H1 (cell line): ENCODE measurements around the gene IQCE. TPM values are rescaled to one million over a fixed set of nuclear protein-coding genes. Genes with fewer than 3 reads are reported as not detected.

Experiments used
- CTCF ChIA-PET: fragments of 300-600 bp; sonication (Branson Sonifier 250); formaldehyde crosslinking; loops from one replicate; lab custom pipeline; 2021; ENCODE audit not compliant: partially characterized antibody; lab: Charles Lee
- POLR2A ChIA-PET: fragments of 300-600 bp; sonication (Branson Sonifier 250); formaldehyde crosslinking; loops from one replicate; lab custom pipeline; 2021; ENCODE audit warnings: inconsistent platforms; ENCODE audit not compliant: partially characterized antibody; lab: Charles Lee
- DNase-seq, 2 experiments: peaks; one replicate each; pipeline versions ENCODE4 v3.0.0 to v3.0.0-alpha.2; 2010 to 2022; ENCODE audit warnings: low spot score in 2 of 2, low read depth in 1 of 2, mixed read lengths in 1 of 2
- FAIRE-seq: peaks from 2 replicates; lab custom pipeline; 2011; peaks lifted over from hg19 to GRCh38; lab: Jason Lieb, UNC
- H2AFZ ChIP-seq: 2 replicates; pipeline ENCODE4 v1.8.1; 2012; ENCODE audit warnings: low read length, inconsistent platforms
- H2AK5ac ChIP-seq: 2 replicates; pipeline ENCODE4 v1.6.1; 2013; ENCODE audit warnings: low read depth, low read length
- H2BK120ac ChIP-seq: replicated peaks from 2 replicates; pipeline ENCODE3; 2013; ENCODE audit warnings: low read depth, low read length, inconsistent platforms
- H2BK12ac ChIP-seq: 2 replicates; pipeline ENCODE4 v1.6.1; 2013; ENCODE audit warnings: low read depth, low read length
- H2BK15ac ChIP-seq: 2 replicates; pipeline ENCODE4 v1.6.1; 2013; ENCODE audit warnings: low read length
- H2BK20ac ChIP-seq: 2 replicates; pipeline ENCODE4 v1.6.1; 2013; ENCODE audit warnings: low read length
- H2BK5ac ChIP-seq: 2 replicates; pipeline ENCODE4 v1.6.1; 2013; ENCODE audit warnings: low read depth, low read length
- H3K14ac ChIP-seq: 2 replicates; pipeline ENCODE4 v1.6.1; 2013; ENCODE audit warnings: inconsistent platforms; ENCODE audit not compliant: insufficient read length
- H3K18ac ChIP-seq: 2 replicates; pipeline ENCODE4 v1.6.1; 2013; ENCODE audit warnings: low read length; ENCODE audit errors: extremely low read depth
- H3K23ac ChIP-seq: 2 replicates; pipeline ENCODE4 v1.6.1; 2013; ENCODE audit warnings: inconsistent platforms; ENCODE audit not compliant: insufficient read length
- H3K23me2 ChIP-seq: 2 replicates; pipeline ENCODE4 v1.6.1; 2013; ENCODE audit warnings: low read depth, low read length
- H3K27ac ChIP-seq: 2 replicates; pipeline ENCODE4 v1.6.1; 2011; ENCODE audit warnings: low read depth, low read length, inconsistent platforms
- H3K27me3 ChIP-seq, 4 experiments: replicated peaks in 1 of 4; 1 replicate in 1 of 4; 2 replicates in 3 of 4; pipeline versions ENCODE4 v1.6.1 to v1.8.1; 2011 to 2013; ENCODE audit warnings: low read length in 3 of 4, mild to moderate bottlenecking in 3 of 4, inconsistent platforms in 2 of 4, mixed read lengths in 2 of 4, moderate library complexity in 1 of 4; ENCODE audit not compliant: control insufficient read depth in 3 of 4, insufficient read depth in 3 of 4; ENCODE audit errors: extremely low read depth in 1 of 4
- H3K36me3 ChIP-seq, 4 experiments: 2 replicates each; pipeline versions ENCODE4 v1.6.1 to v1.8.1; 2011 to 2013; ENCODE audit warnings: mild to moderate bottlenecking in 4 of 4, low read length in 3 of 4, moderate library complexity in 2 of 4, control low read depth in 1 of 4, inconsistent platforms in 1 of 4; ENCODE audit not compliant: insufficient read depth in 4 of 4, control insufficient read depth in 2 of 4
- H3K4ac ChIP-seq: replicated peaks from 2 replicates; pipeline ENCODE3; 2013; ENCODE audit warnings: low read length, low read depth, mixed read lengths, inconsistent platforms; ENCODE audit not compliant: insufficient read length
- H3K4me1 ChIP-seq, 4 experiments: replicated peaks in 1 of 4; 1 replicate in 1 of 4; 2 replicates in 3 of 4; pipeline versions ENCODE4 v1.6.1 to v1.8.1; 2011 to 2013; ENCODE audit warnings: low read length in 3 of 4, inconsistent platforms in 2 of 4, mixed read lengths in 1 of 4; ENCODE audit not compliant: insufficient read depth in 4 of 4, control insufficient read depth in 3 of 4
- H3K4me2 ChIP-seq, 2 experiments: 2 replicates each; pipeline versions ENCODE4 v1.6.1 to v1.8.1; 2011 to 2013; ENCODE audit warnings: low read depth in 2 of 2, low read length in 2 of 2, control low read depth in 1 of 2, inconsistent platforms in 1 of 2, mild to moderate bottlenecking in 1 of 2; ENCODE audit not compliant: insufficient read depth in 1 of 2
- H3K4me3 ChIP-seq, 4 experiments: fragments of 200-600, 300-600 bp in 1 of 4; sonication (generic), shearing (Covaris generic), sonication (Bioruptor Twin) in 1 of 4; 2 replicates each; pipeline versions ENCODE4 v1.5.1 to v1.8.1; 2011 to 2016; ENCODE audit warnings: low read length in 4 of 4, low read depth in 3 of 4, control low read depth in 2 of 4, inconsistent platforms in 2 of 4, mild to moderate bottlenecking in 2 of 4, mixed read lengths in 1 of 4, moderate library complexity in 1 of 4; ENCODE audit not compliant: insufficient read depth in 2 of 4; ENCODE audit errors: extremely low read depth in 1 of 4
- H3K56ac ChIP-seq: replicated peaks from 2 replicates; pipeline ENCODE3; 2013; ENCODE audit warnings: low read depth, mild to moderate bottlenecking, mixed read lengths, low read length, inconsistent platforms; ENCODE audit not compliant: insufficient read length
- H3K79me1 ChIP-seq: 2 replicates; pipeline ENCODE4 v1.6.1; 2013; ENCODE audit warnings: low read depth, low read length, control low read depth
- H3K79me2 ChIP-seq, 2 experiments: 2 replicates each; pipeline versions ENCODE4 v1.6.1 to v1.8.1; 2012 to 2013; ENCODE audit warnings: low read length in 2 of 2, mild to moderate bottlenecking in 2 of 2, inconsistent platforms in 1 of 2; ENCODE audit not compliant: insufficient read depth in 2 of 2, control insufficient read depth in 1 of 2
- H3K9ac ChIP-seq, 4 experiments: replicated peaks in 1 of 4; 1 replicate in 1 of 4; 2 replicates in 3 of 4; pipeline versions ENCODE4 v1.6.1 to v1.8.1; 2011 to 2013; ENCODE audit warnings: low read depth in 3 of 4, low read length in 3 of 4, control low read depth in 2 of 4, mild to moderate bottlenecking in 2 of 4, moderate library complexity in 2 of 4, inconsistent platforms in 1 of 4; ENCODE audit errors: extremely low read depth in 1 of 4
- H3K9me3 ChIP-seq, 2 experiments: 2 replicates each; pipeline versions ENCODE4 v1.6.1 to v1.8.1; 2012 to 2013; ENCODE audit warnings: mild to moderate bottlenecking in 2 of 2, moderate library complexity in 2 of 2, control low read depth in 1 of 2, inconsistent platforms in 1 of 2, low read depth in 1 of 2, low read length in 1 of 2, mixed read lengths in 1 of 2; ENCODE audit not compliant: insufficient read depth in 2 of 2
- H4K20me1 ChIP-seq, 2 experiments: replicated peaks in 1 of 2; 2 replicates each; pipeline versions ENCODE3 to v1.8.1; 2011 to 2013; ENCODE audit warnings: inconsistent platforms in 2 of 2, low read length in 2 of 2, mild to moderate bottlenecking in 1 of 2; ENCODE audit not compliant: insufficient read depth in 2 of 2, control insufficient read depth in 1 of 2
- H4K5ac ChIP-seq: 2 replicates; pipeline ENCODE4 v1.6.1; 2013; ENCODE audit warnings: low read length, low read depth, mixed read lengths, inconsistent platforms; ENCODE audit not compliant: insufficient read length
- H4K8ac ChIP-seq: 2 replicates; pipeline ENCODE4 v1.8.0; 2013; ENCODE audit warnings: mild to moderate bottlenecking, moderate library complexity, low read length, inconsistent platforms; ENCODE audit not compliant: insufficient read depth; ENCODE audit errors: extremely low read depth
- H4K91ac ChIP-seq: replicated peaks from 2 replicates; pipeline ENCODE3; 2013; ENCODE audit warnings: low read length, mixed read lengths, inconsistent platforms; ENCODE audit not compliant: insufficient read length
- BACH1 ChIP-seq: IDR thresholded peaks from 2 replicates; pipeline ENCODE4 v1.6.1; 2012; ENCODE audit warnings: low read length, improper control_type of control experiment
- BRCA1 ChIP-seq: IDR thresholded peaks from 2 replicates; pipeline ENCODE4 v1.6.1; 2012; ENCODE audit warnings: low read depth, low read length, improper control_type of control experiment
- CHD1 ChIP-seq: IDR thresholded peaks from 2 replicates; pipeline ENCODE4 v1.6.1; 2012; ENCODE audit warnings: low read depth, low read length, improper control_type of control experiment
- CTBP2 ChIP-seq: IDR thresholded peaks from 2 replicates; pipeline ENCODE4 v1.7.0; 2011; ENCODE audit warnings: borderline replicate concordance, mild to moderate bottlenecking, moderate library complexity, mixed read lengths, low read length; ENCODE audit not compliant: insufficient read depth, insufficient read length
- POLR2A ChIP-seq, 2 experiments: IDR thresholded peaks; 1 replicate in 1 of 2; 2 replicates in 1 of 2; pipeline ENCODE4 v1.6.1; 2011; ENCODE audit warnings: low read depth in 2 of 2, low read length in 2 of 2, mild to moderate bottlenecking in 2 of 2; ENCODE audit errors: control extremely low read depth in 1 of 2
- POLR2AphosphoS5 ChIP-seq: IDR thresholded peaks from 2 replicates; pipeline ENCODE4 v1.6.1; 2011; ENCODE audit warnings: low read depth, low read length
- RAD21 ChIP-seq, 2 experiments: IDR thresholded peaks in 1 of 2; conservative IDR thresholded peaks in 1 of 2; 2 replicates each; pipeline ENCODE4 v1.6.1; 2011; ENCODE audit warnings: low read depth in 2 of 2, low read length in 2 of 2, improper control_type of control experiment in 1 of 2, inconsistent platforms in 1 of 2, mild to moderate bottlenecking in 1 of 2, moderate library complexity in 1 of 2
- RBBP5 ChIP-seq: IDR thresholded peaks from 2 replicates; pipeline ENCODE4 v1.7.1; 2012; ENCODE audit warnings: low read depth, mild to moderate bottlenecking, inconsistent platforms, low read length, moderate library complexity, borderline replicate concordance
- RFX5 ChIP-seq: IDR thresholded peaks from 2 replicates; pipeline ENCODE4 v1.6.1; 2011; ENCODE audit warnings: low read depth, low read length, improper control_type of control experiment, borderline replicate concordance
- SIX5 ChIP-seq: IDR thresholded peaks from 2 replicates; pipeline ENCODE4 v1.6.1; 2011; ENCODE audit warnings: mild to moderate bottlenecking, low read depth, low read length
- WGBS, 2 experiments: shearing (Covaris generic) in 1 of 2; methylation state at CpG; one replicate each; pipeline versions ENCODE4 v1.1.6 to v1.1.7; 2013 to 2015; ENCODE audit warnings: low lambda C conversion rate in 2 of 2, mixed read lengths in 2 of 2, inconsistent platforms in 1 of 2, low coverage in 1 of 2, missing lambda C conversion rate in 1 of 2; ENCODE audit not compliant: insufficient replicate concordance in 2 of 2, insufficient coverage in 1 of 2, insufficient read length in 1 of 2; ENCODE audit errors: extremely low coverage in 1 of 2, missing lambda C conversion rate in 1 of 2; 5-methylcytosine and 5-hydroxymethylcytosine counted together
- polyA plus RNA-seq, 7 experiments: library from polyadenylated mRNA; depleted of rRNA in 3 of 7; stranded (reverse) in 5 of 7; unstranded in 2 of 7; fragments of >200 nt in 5 of 7; fragments of 200-250 nt in 2 of 7; gene quantifications; 1 replicate in 5 of 7; 2 replicates in 1 of 7; 4 replicates in 1 of 7; pipeline versions ENCODE4 v1.2.1 to v1.2.3, GENCODE V29; 2011 to 2013; ENCODE audit warnings: missing spikeins in 2 of 7, mixed read lengths in 2 of 7
- total RNA-seq: library from RNA; stranded (reverse); fragmentation: NEBNext Ultra II Directional; extraction: Animal tissue kit (Norgen Biotek cat#: 25700); gene quantifications from 2 replicates; pipeline ENCODE4 v1.2.1, GENCODE V29; 2021

IQCE gene
- total and polyA plus RNA-seq, 2 of the 8 experiments (the other 6 are each of a cell fraction or from before 2014, with no cell fraction given) = 2.2 to 4.9 TPM

DNA sequence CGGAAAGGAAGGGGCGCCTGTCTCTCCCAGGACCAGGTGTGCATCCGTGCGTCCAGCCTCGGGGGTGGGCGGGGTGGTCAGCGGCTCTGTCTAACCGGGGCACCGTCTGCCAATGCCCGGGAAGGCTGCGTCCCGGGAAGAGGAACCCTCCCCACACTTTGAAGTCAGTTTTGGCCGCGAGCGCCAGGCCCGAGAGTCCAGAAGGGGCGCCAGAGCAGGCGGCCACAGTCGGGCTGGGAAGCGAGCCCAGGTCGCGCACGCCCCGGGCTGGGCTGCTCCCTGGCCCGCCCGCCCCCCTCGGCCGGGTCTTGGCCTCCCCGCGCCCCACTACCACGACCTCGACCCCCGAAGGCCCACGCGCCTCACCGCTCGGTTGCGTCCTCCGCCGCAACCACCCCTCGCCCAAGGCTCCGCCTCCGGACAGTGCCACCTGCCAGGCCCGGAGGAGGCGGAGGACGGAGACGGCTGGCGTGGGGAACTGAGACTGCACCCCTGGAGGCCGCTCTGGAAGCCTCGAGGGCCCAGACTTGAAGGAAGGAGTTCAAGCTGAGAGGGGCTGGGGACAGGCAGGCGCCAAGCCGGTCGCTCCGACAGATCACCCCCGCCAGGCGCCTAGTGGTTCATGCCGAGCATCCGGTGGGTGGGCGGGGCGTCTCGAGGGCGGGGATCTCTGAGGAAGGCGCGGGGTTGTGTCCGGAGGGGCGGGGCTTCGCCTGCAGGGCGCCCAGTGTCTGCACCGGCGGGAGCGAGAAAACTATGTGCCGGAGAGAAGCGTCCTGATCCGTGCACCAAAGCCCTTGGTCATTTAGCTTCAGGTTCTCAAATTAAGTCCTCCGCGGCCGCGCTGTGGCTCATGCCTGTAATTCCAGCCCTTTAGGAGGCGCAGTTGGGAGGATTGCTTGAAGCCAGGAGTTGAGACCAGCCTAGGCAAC lies 3.4 kb upstream of the IQCE start, which contains the start of gene BRAT1:
TSS of gene BRAT1 (minus strand) at position 404 of the 932 bp plus-strand sequence. CDS start 1,093 bp downstream, outside the sequence.
- no peak within 1 kb of the TSS for H3K14ac ChIP-seq
- H2AK5ac ChIP-seq = no peak within 1 kb of the TSS; the same call in 1 of the 2 replicates
- no peaks in the 10 kb centered on the region for H3K79me1 ChIP-seq
- peak within 1 kb of the TSS; percentile 100; the same call in 1 of the 2 replicates for H4K8ac ChIP-seq
- H3K4me1 ChIP-seq = peaks cover 4 to 15% (median 6%) of the 10 kb centered on the region in 4 experiments
- DNase-seq (peak; percentile 90 to 98), FAIRE-seq (no peak)
- peak within 1 kb of the TSS; percentile 96 for H2BK120ac ChIP-seq
- no peaks in the 10 kb centered on the region for H3K9me3 ChIP-seq
- peak within 1 kb of the TSS; percentile 86 to 99 (median 97) for H3K9ac ChIP-seq
- peak within 1 kb of the TSS; percentile 100 for H4K91ac ChIP-seq
- H3K79me2 ChIP-seq = peaks cover 0 to 21% of the 10 kb centered on the region in 2 experiments; a peak in 1 of 4 replicates
- CTCF ChIA-PET = interaction anchor here (0.6 to 1.3 kb wide), 12 partner anchors 10 to 1112 kb away, joined by 3 to 7 read pairs (median 4); no protein-coding TSS in a partner anchor
- H3K23me2 ChIP-seq = peaks cover 8% of the 10 kb centered on the region; the same call in 1 of the 2 replicates
- peak within 1 kb of the TSS; percentile 30 to 79 (median 78) for H3K4me3 ChIP-seq
- peak within 1 kb of the TSS; percentile 99 for H4K5ac ChIP-seq
- H3K18ac ChIP-seq = peak within 1 kb of the TSS; percentile 99
- H3K4ac ChIP-seq = no peak within 1 kb of the TSS
- H3K27ac ChIP-seq = peak within 1 kb of the TSS; percentile 100
- peak within 1 kb of the TSS; percentile 100 for H2BK5ac ChIP-seq
- peaks cover 4 to 10% of the 10 kb centered on the region in 2 experiments for H4K20me1 ChIP-seq
- H3K36me3 ChIP-seq = peaks cover 0 to 4% (median 0%) of the 10 kb centered on the region in 4 experiments; a peak in 4 of 8 replicates
- 2% methylated on average over 44 of the region's 79 CpGs; no CpG with 5 or more reads in 1 of the 2 experiments for WGBS, 2 experiments
- POLR2A ChIA-PET = interaction anchor here (0.6 to 1.3 kb wide), 10 partner anchors 9 to 174 kb away, joined by 3 to 5 read pairs (median 3); partner anchors contain the start of gene TTYH3
- no peak within 1 kb of the TSS for H3K23ac ChIP-seq
- H2BK20ac ChIP-seq = 0 out of 2 replicates have a peak within 1 kb of the TSS, but pooled peaks have one; percentile 80
- peak within 1 kb of the TSS; percentile 92 for H2BK12ac ChIP-seq
- H2BK15ac ChIP-seq = 0 out of 2 replicates have a peak within 1 kb of the TSS, but pooled peaks have one; percentile 16
- H3K27me3 ChIP-seq = no peaks in the 10 kb centered on the region
- H2AFZ ChIP-seq = peak within 1 kb of the TSS; percentile 100
- H3K56ac ChIP-seq = peak within 1 kb of the TSS; percentile 99
- H3K4me2 ChIP-seq = peak within 1 kb of the TSS; percentile 59 to 98
- TF ChIP-seq CTBP2 = no peak
- TF ChIP-seq BRCA1 = no peak; the same call in 1 of the 2 replicates
- peak; percentile 93 for TF ChIP-seq CHD1
- no peak for TF ChIP-seq RBBP5
- peak in 1 of 2 experiments; percentile 76; a peak in 2 of 3 replicates for TF ChIP-seq POLR2A (IDR thresholded peaks at IDR 0.05; ENCODE audit: control extremely low read depth in 1 of 2, low read depth in 2 of 2, low read length in 2 of 2)
- 0 out of 2 replicates have a peak, but pooled peaks have one; percentile 13 for TF ChIP-seq SIX5
- TF ChIP-seq POLR2AphosphoS5 = peak; percentile 44; the same call in 1 of the 2 replicates
- no peak for TF ChIP-seq RFX5
- TF ChIP-seq BACH1 = 0 out of 2 replicates have a peak, but pooled peaks have one; percentile 52
- TF ChIP-seq RAD21 (IDR thresholded peaks at IDR 0.05 in 1 of 2, conservative IDR thresholded peaks at IDR 0.05 in 1 of 2; ENCODE audit: low read depth in 2 of 2, low read length in 2 of 2) = peak; percentile 10 to 39; a peak in 3 of 4 replicates
